Astrocyte of the cerebellum (primary cell): ENCODE measurements around the gene ZSWIM7.

Experiments
- DNase-seq: peaks from one replicate; pipeline ENCODE4 v3.0.0-alpha.2; 2011; ENCODE audit warnings: low read depth
- H3K4me3 ChIP-seq: 2 replicates; pipeline ENCODE4 v1.5.1; 2011; ENCODE audit warnings: mild to moderate bottlenecking, low read depth, low read length, moderate library complexity
- in situ Hi-C: cut with HindIII; loops from 2 replicates; pipeline ENCODE4 v1.10.0; 2017; ENCODE audit warnings: low sequenced_read_pairs
- TF ChIP-seq, protein P1 (sequence below): IDR thresholded peaks from 2 replicates; pipeline ENCODE4 v1.5.1; 2012; ENCODE audit warnings: low read length, low read depth, moderate library complexity, mild to moderate bottlenecking; ENCODE audit errors: missing control alignments

Gene ZSWIM7

DNA sequence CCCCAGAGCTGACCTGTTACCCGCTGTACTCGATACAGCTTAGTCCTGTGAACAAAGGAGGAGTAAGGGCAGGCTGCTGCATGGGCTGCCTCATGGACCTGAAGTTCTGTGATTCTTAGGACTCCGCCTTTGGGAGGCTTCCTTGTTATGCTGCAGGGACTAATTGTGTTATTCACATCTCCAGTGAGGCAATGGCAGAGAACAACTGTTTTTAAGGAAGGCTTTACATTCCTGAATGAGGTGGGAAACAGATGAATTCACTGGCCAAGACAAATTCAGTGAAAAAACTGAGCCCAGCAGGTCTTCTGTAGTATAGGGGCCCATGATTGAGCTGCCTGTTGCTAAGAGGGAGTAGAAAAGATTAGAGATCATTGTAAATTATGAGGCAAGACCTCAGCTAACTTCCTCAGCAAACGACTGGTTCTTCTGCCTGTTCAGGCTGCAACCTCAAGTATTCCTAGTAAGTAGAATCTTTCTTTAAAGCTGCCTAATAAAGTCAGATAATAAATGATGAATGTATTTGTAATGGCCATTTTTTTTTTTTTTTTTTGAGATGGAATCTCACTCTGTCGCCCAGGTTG lies 28.3 kb downstream of the ZSWIM7 start:
- TF ChIP-seq, protein P1, sequence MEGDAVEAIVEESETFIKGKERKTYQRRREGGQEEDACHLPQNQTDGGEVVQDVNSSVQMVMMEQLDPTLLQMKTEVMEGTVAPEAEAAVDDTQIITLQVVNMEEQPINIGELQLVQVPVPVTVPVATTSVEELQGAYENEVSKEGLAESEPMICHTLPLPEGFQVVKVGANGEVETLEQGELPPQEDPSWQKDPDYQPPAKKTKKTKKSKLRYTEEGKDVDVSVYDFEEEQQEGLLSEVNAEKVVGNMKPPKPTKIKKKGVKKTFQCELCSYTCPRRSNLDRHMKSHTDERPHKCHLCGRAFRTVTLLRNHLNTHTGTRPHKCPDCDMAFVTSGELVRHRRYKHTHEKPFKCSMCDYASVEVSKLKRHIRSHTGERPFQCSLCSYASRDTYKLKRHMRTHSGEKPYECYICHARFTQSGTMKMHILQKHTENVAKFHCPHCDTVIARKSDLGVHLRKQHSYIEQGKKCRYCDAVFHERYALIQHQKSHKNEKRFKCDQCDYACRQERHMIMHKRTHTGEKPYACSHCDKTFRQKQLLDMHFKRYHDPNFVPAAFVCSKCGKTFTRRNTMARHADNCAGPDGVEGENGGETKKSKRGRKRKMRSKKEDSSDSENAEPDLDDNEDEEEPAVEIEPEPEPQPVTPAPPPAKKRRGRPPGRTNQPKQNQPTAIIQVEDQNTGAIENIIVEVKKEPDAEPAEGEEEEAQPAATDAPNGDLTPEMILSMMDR = no peak
- H3K4me3 ChIP-seq = no peak overlapping the region
- in situ Hi-C loops = no loop called here
- DNase-seq = no peak

DNA sequence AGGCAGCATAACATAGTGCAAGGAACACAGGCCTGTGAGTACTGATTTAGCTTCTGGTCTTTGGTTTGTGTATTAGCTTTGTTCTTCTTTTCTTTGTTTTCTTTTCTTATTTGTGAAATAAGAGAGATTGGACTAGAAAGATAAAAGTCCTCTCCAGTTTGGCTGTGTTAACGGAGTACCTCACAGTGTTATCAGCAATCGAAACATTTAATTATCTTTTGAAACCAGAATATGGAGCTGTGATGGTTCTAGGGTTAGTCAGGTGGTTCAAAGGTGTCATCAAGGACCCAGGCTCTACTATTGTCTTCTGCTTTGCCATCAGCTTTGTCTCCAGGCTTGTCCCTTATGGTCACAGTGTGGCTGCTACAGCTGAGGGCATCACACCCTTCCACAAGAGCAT lies 29.0 kb downstream of the ZSWIM7 start:
- H3K4me3 ChIP-seq = no peak overlapping the region
- no peak for DNase-seq
- TF ChIP-seq, protein P1 = no peak
- in situ Hi-C loops = no loop called here

DNA sequence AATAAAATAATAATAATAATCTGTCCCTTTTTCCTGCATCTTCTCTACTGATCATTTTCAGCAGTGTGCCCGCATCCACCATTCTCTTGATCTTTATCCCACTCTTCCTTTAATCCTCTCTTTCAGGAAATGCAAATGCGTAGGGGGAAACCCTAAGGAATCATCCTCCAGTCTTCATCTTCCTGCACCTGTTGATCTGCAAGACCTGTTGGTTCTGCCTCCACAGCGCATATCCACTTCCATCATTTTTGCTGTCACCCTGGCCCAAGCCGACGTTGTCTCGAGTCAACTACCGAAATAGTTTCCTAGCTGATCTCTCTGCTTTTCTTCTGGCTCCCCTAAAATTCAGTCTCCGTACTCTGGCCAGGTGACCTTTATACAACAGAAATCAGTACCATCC lies 30.0 kb downstream of the ZSWIM7 start:
- in situ Hi-C loops = no loop called here
- no peak for DNase-seq
- TF ChIP-seq, protein P1 = no peak
- H3K4me3 ChIP-seq = no peak overlapping the region

DNA sequence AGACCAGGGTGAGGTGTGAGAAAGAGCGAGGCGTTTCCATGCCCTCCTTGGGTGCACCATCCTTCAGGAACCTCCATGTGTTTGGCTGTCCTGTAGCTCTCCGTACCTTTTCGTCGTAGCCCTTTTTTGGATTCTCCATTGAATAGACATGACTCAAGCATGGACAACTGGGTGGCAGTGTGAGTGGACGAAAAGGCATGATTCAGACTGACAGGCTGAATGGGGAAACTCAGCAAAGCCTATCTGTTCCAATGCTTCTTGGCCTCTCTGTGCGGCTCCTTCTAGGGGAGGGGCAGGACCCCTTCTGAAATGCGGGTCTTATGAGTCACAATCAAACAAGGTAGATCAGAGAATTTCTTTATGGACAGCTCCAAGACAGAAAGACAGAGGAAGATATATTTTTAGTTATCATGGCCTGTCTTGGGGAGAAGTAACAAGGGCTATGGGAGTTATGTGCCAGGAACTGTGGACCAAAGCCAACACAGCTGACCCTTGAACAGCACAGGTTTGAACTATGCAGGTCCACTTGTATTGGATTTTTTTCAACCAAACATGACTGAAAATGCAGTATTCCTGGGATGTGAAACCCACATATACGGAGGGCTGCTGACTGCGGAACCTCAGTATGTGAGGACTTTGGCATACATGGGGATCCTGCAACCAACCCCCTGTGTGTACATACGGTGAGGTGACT lies 31.7 kb downstream of the ZSWIM7 start:
- H3K4me3 ChIP-seq = no peak overlapping the region
- in situ Hi-C loops = no loop called here
- TF ChIP-seq, protein P1 = no peak
- no peak for DNase-seq

DNA sequence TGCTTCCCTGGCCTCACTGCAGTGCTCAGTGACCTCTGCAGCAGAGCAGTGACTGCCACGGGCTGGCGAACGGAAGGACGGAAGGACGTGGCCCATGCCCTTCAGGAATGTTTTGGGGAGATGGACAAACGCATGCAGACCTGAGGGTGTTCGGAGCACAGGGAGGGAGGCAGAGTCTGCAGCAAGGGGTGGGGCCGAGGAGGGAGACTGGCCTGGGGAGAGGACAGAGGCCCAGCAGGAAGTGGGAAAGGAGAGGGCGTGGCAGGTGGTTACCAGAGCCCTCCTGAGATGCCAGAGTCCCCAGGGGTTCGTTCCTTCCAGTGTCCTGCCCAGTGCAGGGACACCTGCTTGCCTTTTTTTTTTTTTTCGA lies 32.6 kb downstream of the ZSWIM7 start:
- TF ChIP-seq, protein P1 = no peak
- in situ Hi-C loops = no loop called here
- no peak overlapping the region for H3K4me3 ChIP-seq
- no peak for DNase-seq

DNA sequence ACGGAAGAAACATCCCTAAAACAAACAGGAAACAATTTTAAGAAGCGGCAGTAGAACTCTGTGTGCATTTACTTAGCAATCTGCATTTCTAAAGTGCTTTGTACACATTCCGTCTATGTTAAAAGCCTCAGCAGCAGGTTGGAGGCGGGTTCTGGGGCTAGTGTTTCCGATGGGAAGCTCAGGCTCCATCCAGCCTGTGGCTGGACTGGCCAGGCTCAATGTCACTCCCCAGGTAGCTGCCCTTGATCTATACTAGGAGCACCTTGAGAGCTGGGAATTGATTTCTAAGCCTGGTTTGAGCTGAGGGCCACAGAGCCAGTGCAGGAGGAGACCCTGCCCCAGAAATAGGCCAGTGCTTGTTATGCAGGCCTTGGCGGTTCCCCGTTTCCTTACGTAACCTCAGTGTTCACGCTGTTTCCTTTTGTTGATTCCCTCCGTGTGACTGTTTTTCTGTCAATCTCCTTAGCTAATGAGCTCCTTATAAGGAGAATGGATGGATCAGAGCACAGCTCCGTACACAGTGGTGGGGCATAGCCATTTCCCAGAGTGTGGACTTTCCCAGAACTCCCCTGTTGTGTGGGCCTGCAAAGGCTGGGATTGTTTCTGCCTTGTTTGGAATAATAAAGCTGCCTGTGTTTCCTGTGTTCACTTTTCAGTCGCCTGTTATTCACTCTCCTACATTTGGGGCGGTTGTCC lies 33.2 kb downstream of the ZSWIM7 start:
- in situ Hi-C loops = no loop called here
- H3K4me3 ChIP-seq = no peak overlapping the region
- peak; percentile 44 for DNase-seq

More for the DNA sequence above, 33.2 kb downstream of the ZSWIM7 start:
- TF ChIP-seq, protein P1 = no peak
